ENCODE data around the gene BMPR1A.

BMPR1A gene

GRCh38 chr10:86867149-86867548, 110.7 kb downstream of the BMPR1A start:
- H3K79me2 ChIP-seq (ENCODE audit: low read length) = no peaks in the 10 kb centered on the region
- H3K27ac ChIP-seq (ENCODE audit: low read length) = no peak overlapping the region
- no peaks in the 10 kb centered on the region for H3K9me3 ChIP-seq (ENCODE audit: insufficient read depth, low read length)
- no peak overlapping the region for H3K4me2 ChIP-seq (ENCODE audit: low read length)
- H3K27me3 ChIP-seq (ENCODE audit: low read depth, low read length) = no peaks in the 10 kb centered on the region
- no peaks in the 10 kb centered on the region for H4K20me1 ChIP-seq (ENCODE audit: insufficient read depth, low read length)
- H3K4me1 ChIP-seq (ENCODE audit: low read length) = no peaks in the 10 kb centered on the region
- H3K36me3 ChIP-seq (replicated peaks; ENCODE audit: low read depth, low read length) = no peaks in the 10 kb centered on the region
- no peak overlapping the region for H3K9ac ChIP-seq (ENCODE audit: low read length)
- H2AFZ ChIP-seq (ENCODE audit: low read depth, low read length) = no peak overlapping the region
- TF ChIP-seq CTCF (IDR thresholded peaks at IDR 0.05; ENCODE audit: low read depth, low read length) = no peak
- no peak for TF ChIP-seq EZH2phosphoT487 (IDR thresholded peaks at IDR 0.05; ENCODE audit: low read depth)
- no peak overlapping the region for H3K4me3 ChIP-seq (ENCODE audit: low read length)

DNA sequence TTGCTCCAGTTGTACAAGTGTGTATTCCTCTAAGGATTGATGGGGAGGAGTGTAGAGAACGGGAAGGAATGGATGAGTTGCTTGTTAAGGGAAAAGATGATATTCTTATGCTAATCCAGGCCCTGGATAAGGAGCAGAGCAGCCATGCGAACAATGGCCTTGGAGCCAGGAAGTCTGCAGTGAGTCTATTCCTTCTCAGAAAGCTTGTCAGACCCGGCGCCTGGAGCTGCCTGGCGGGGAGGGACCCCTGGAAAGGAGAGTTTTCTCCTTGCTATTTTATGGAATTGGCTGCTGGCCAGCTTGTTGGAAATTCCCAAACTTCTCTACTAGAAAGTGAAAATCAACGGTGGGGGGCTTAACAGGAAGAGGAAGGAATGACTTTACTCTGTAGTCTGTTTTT, 111.9 kb downstream of the BMPR1A start:
- H3K9me3 ChIP-seq (ENCODE audit: insufficient read depth, low read length) = no peaks in the 10 kb centered on the region
- no peak overlapping the region for H3K27ac ChIP-seq (ENCODE audit: low read length)
- no peaks in the 10 kb centered on the region for H4K20me1 ChIP-seq (ENCODE audit: insufficient read depth, low read length)
- H3K79me2 ChIP-seq (ENCODE audit: low read length) = no peaks in the 10 kb centered on the region
- H3K36me3 ChIP-seq (replicated peaks; ENCODE audit: low read depth, low read length) = no peaks in the 10 kb centered on the region
- H3K9ac ChIP-seq (ENCODE audit: low read length) = no peak overlapping the region
- H3K4me2 ChIP-seq (ENCODE audit: low read length) = no peak overlapping the region
- H3K4me3 ChIP-seq (ENCODE audit: low read length) = no peak overlapping the region
- no peak overlapping the region for H2AFZ ChIP-seq (ENCODE audit: low read depth, low read length)
- no peaks in the 10 kb centered on the region for H3K27me3 ChIP-seq (ENCODE audit: low read depth, low read length)
- TF ChIP-seq EZH2phosphoT487 (IDR thresholded peaks at IDR 0.05; ENCODE audit: low read depth) (no peak), CTCF (IDR thresholded peaks at IDR 0.05; ENCODE audit: low read depth, low read length) (no peak)
- no peaks in the 10 kb centered on the region for H3K4me1 ChIP-seq (ENCODE audit: low read length)

- TF ChIP-seq EZH2phosphoT487 (IDR thresholded peaks at IDR 0.05; ENCODE audit: low read depth) = no peak
- no peak for TF ChIP-seq CTCF (IDR thresholded peaks at IDR 0.05; ENCODE audit: low read depth, low read length)
- no peaks in the 10 kb centered on the region for H3K27me3 ChIP-seq (ENCODE audit: low read depth, low read length)
- no peaks in the 10 kb centered on the region for H3K4me1 ChIP-seq (ENCODE audit: low read length)
- H3K9ac ChIP-seq (ENCODE audit: low read length) = no peak overlapping the region
- no peaks in the 10 kb centered on the region for H4K20me1 ChIP-seq (ENCODE audit: insufficient read depth, low read length)
- H3K4me3 ChIP-seq (ENCODE audit: low read length) = no peak overlapping the region
- no peaks in the 10 kb centered on the region for H3K36me3 ChIP-seq (replicated peaks; ENCODE audit: low read depth, low read length)
- H3K27ac ChIP-seq (ENCODE audit: low read length) = no peak overlapping the region
- no peak overlapping the region for H2AFZ ChIP-seq (ENCODE audit: low read depth, low read length)
- H3K9me3 ChIP-seq (ENCODE audit: insufficient read depth, low read length) = no peaks in the 10 kb centered on the region
- H3K4me2 ChIP-seq (ENCODE audit: low read length) = no peak overlapping the region
- H3K79me2 ChIP-seq (ENCODE audit: low read length) = no peaks in the 10 kb centered on the region
These were observed 114.3 kb downstream of the BMPR1A start for GRCh38 chr10:86870679-86871078.

DNA sequence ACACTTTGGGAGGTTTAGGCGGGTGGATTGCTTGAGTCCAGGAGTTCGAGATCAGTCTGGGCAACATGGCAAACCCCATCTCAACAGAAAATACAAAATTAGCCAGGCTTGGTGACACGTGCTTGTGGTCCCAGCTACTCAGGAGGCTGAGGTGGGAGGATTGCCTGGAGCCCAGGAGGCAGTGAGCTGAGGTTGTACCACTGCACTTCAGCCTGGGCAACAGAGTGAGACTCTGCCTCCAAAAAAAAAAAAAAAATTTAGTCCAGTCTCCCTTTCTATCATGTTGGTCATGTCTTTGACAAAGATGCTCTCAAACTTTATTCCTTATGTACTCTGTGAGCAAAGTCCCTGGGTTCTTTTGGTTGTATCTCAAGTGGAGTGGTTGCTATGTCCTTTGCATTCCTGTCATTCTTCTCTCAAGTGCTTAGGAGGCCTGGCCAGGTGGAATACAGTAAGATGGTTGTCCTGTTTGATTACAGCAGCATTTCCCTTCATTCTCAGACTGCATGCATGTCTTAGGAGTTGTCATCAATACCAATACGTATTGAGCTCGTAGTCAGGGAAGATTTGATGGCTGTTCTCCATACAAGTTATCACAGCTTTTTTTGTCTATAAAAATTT, 115.3 kb downstream of the BMPR1A start:
- Histone ChIP-seq H3K9me3 (ENCODE audit: insufficient read depth, low read length) (no peaks in the 10 kb centered on the region), H2AFZ (ENCODE audit: low read depth, low read length) (no peak overlapping the region), H3K79me2 (ENCODE audit: low read length) (no peaks in the 10 kb centered on the region), H3K9ac (ENCODE audit: low read length) (no peak overlapping the region), H4K20me1 (ENCODE audit: insufficient read depth, low read length) (no peaks in the 10 kb centered on the region), H3K4me3 (ENCODE audit: low read length) (no peak overlapping the region), H3K27me3 (ENCODE audit: low read depth, low read length) (no peaks in the 10 kb centered on the region), H3K36me3 (replicated peaks; ENCODE audit: low read depth, low read length) (no peaks in the 10 kb centered on the region), H3K27ac (ENCODE audit: low read length) (no peak overlapping the region), H3K4me1 (ENCODE audit: low read length) (no peaks in the 10 kb centered on the region), H3K4me2 (ENCODE audit: low read length) (no peak overlapping the region)
- TF ChIP-seq CTCF (IDR thresholded peaks at IDR 0.05; ENCODE audit: low read depth, low read length) (no peak), EZH2phosphoT487 (IDR thresholded peaks at IDR 0.05; ENCODE audit: low read depth) (no peak)

All from OCI-LY3 (cell line).